K562 (cell line): ENCODE measurements around the gene ADGRB3. TPM values are rescaled to one million over a fixed set of nuclear protein-coding genes. Genes with fewer than 3 reads are reported as not detected.
A peak's percentile ranks its signal among the peaks of the same experiment; 100 is the strongest.

Experiments
- AFF4 ChIP-seq: sonication (generic); formaldehyde crosslinking; IDR thresholded peaks from 2 replicates; pipeline ENCODE4 v1.8.0; 2023; ENCODE audit warnings: mild to moderate bottlenecking, missing genetic modification reagents
- ETV6 ChIP-seq, 3 experiments: fragments of 150-350 bp in 1 of 3; sonication (generic) in 1 of 3; formaldehyde crosslinking in 1 of 3; IDR thresholded peaks; 2 replicates each; pipeline versions ENCODE4 v1.6.1 to v1.8.0; 2014 to 2022; ENCODE audit warnings: borderline replicate concordance in 2 of 3, low read depth in 2 of 3, antibody characterized with exemption in 1 of 3, low read length in 1 of 3, mild to moderate bottlenecking in 1 of 3, missing genetic modification reagents in 1 of 3
- FOXP4 ChIP-seq: sonication (generic); formaldehyde crosslinking; IDR thresholded peaks from 2 replicates; pipeline ENCODE4 v1.8.0; 2022; ENCODE audit warnings: mild to moderate bottlenecking, missing genetic modification reagents, borderline replicate concordance
- GTF2B ChIP-seq: IDR thresholded peaks from 2 replicates; pipeline ENCODE4 v1.6.1; 2011; ENCODE audit not compliant: insufficient read length; ENCODE audit errors: extremely low read depth
- HDAC1 ChIP-seq, 2 experiments: fragments of 450-650 bp; IDR thresholded peaks; 2 replicates each; pipeline ENCODE4 v1.6.1; 2016 to 2017; ENCODE audit warnings: inconsistent platforms in 1 of 2, mild to moderate bottlenecking in 1 of 2, moderate library complexity in 1 of 2
- IFI16 ChIP-seq: fragments of 250-450 bp; sonication (Bioruptor Pico); IDR thresholded peaks from 2 replicates; pipeline ENCODE4 v2.1.2; 2022; ENCODE audit warnings: mild to moderate bottlenecking, inconsistent platforms
- MYNN ChIP-seq, 2 experiments: sonication (generic); formaldehyde crosslinking in 1 of 2; IDR thresholded peaks; 2 replicates each; pipeline versions ENCODE4 v1.5.0 to v1.6.1; 2016 to 2020; ENCODE audit warnings: antibody characterized with exemption in 1 of 2, missing genetic modification reagents in 1 of 2
- NR3C1 ChIP-seq: sonication (generic); formaldehyde crosslinking; IDR thresholded peaks from 2 replicates; pipeline ENCODE4 v1.8.1; 2022; ENCODE audit warnings: missing genetic modification reagents
- SRF ChIP-seq, 2 experiments: fragments of 250-450, 450-650 bp in 1 of 2; sonication (Bioruptor Pico) in 1 of 2; sonication (generic) in 1 of 2; formaldehyde crosslinking; IDR thresholded peaks; 2 replicates each; pipeline versions ENCODE4 v1.5.0 to v1.5.1; 2020 to 2022; ENCODE audit warnings: mild to moderate bottlenecking in 1 of 2, missing genetic modification reagents in 1 of 2
- TGIF2 ChIP-seq: sonication (generic); formaldehyde crosslinking; IDR thresholded peaks from 2 replicates; pipeline ENCODE4 v1.8.1; 2022; ENCODE audit warnings: mild to moderate bottlenecking, missing genetic modification reagents, moderate library complexity
- polyA plus RNA-seq, 8 experiments: library from polyadenylated mRNA; depleted of rRNA in 4 of 8; stranded (reverse) in 5 of 8; unstranded in 3 of 8; fragments of >200 nt; fragmentation: Nextera tagmentation in 2 of 8; fragmentation: Illumina TruSeq in 1 of 8; extraction: Ambion mirVana in 2 of 8; extraction: Trizol in 1 of 8; gene quantifications; 2 replicates each; pipeline versions ENCODE4 v1.2.1 to v1.2.3, GENCODE V29; 2011 to 2014; ENCODE audit warnings: inconsistent platforms in 1 of 8, missing spikeins in 1 of 8
- total RNA-seq, 7 experiments: library from RNA; depleted of rRNA in 6 of 7; stranded (reverse); fragments of >200 nt in 6 of 7; fragmentation: Illumina TruSeq in 2 of 7; extraction: Trizol in 2 of 7; gene quantifications; 2 replicates each; pipeline versions ENCODE4 v1.2.1 to v1.2.3, GENCODE V29; 2011 to 2021; ENCODE audit warnings: low replicate concordance in 1 of 7

Gene ADGRB3
- total and polyA plus RNA-seq, 9 of the 15 experiments (the other 6 are each of a cell fraction or from before 2014, with no cell fraction given): 0.90 to 7.8 (median 2.4) TPM

- TF ChIP-seq MYNN (IDR thresholded peaks at IDR 0.05) (no peak), MYNN (CRISPR knock-in tag; IDR thresholded peaks at IDR 0.05) (peak; percentile 78; the same call in 1 of the 2 replicates), ETV6 (IDR thresholded peaks at IDR 0.05; ENCODE audit: borderline replicate concordance in 1 of 2, low read depth in 2 of 2, low read length in 1 of 2) (no peak), ETV6 (CRISPR knock-in tag; IDR thresholded peaks at IDR 0.05; ENCODE audit: borderline replicate concordance) (no peak), NR3C1 (CRISPR knock-in tag) (peak; percentile 88; the same call in 1 of the 2 replicates), HDAC1 (IDR thresholded peaks at IDR 0.05) (peak in 1 of 2 experiments; percentile 84; a peak in 2 of 4 replicates), AFF4 (peak; percentile 85), SRF (CRISPR knock-in tag; IDR thresholded peaks at IDR 0.05) (peak in 1 of 2 experiments; percentile 91; a peak in 2 of 4 replicates), TGIF2 (CRISPR knock-in tag) (0 out of 2 replicates have a peak, but pooled peaks have one; percentile 39), FOXP4 (CRISPR knock-in tag) (0 out of 2 replicates have a peak, but pooled peaks have one; percentile 28), GTF2B (no peak), IFI16 (no peak)
- TF ChIP-seq, all 486 proteins: peak for 54
Measured at GRCh38 chr6:69232911-69233448, 597.9 kb downstream of the ADGRB3 start (continued).
